ENCODE results near the gene PCP4. TPM values are rescaled to one million over a fixed set of nuclear protein-coding genes. Genes with fewer than 3 reads are reported as not detected.

Gene PCP4
- total RNA-seq, 1 experiment from 2014 or later: 4.7 TPM

DNA sequence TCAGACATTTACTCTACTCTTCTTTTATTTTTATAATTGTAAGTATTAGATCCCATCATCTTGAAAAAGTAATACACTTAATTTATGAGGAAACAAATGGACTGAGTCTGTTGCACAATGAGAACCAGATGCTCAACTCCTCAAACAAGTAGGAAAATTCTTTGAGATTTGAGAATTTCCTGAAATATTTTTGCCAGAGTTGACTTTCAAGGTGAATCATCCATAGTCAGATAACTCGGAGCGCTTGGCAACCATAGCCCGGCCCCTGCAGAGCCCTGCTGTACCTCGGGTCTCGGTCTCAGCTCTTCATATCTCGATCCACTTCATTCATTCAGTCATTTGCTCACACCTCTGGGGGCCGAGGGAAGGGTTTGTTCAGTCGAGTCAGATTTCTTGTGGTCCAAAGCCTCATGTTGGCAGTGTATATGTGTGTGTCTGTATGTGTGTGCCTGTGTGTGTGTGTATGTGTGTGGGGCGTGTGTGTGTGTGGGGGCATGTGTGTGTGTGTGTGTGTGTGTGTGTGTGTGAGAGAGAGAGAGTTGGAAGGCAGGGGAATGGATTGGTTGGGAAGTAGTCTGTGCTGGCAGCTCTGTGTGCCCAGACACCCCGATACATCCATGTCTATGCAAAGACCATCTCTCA, 18.1 kb upstream of the PCP4 start:
- CTCF ChIA-PET: no interaction called here
- TF ChIP-seq, protein P1, sequence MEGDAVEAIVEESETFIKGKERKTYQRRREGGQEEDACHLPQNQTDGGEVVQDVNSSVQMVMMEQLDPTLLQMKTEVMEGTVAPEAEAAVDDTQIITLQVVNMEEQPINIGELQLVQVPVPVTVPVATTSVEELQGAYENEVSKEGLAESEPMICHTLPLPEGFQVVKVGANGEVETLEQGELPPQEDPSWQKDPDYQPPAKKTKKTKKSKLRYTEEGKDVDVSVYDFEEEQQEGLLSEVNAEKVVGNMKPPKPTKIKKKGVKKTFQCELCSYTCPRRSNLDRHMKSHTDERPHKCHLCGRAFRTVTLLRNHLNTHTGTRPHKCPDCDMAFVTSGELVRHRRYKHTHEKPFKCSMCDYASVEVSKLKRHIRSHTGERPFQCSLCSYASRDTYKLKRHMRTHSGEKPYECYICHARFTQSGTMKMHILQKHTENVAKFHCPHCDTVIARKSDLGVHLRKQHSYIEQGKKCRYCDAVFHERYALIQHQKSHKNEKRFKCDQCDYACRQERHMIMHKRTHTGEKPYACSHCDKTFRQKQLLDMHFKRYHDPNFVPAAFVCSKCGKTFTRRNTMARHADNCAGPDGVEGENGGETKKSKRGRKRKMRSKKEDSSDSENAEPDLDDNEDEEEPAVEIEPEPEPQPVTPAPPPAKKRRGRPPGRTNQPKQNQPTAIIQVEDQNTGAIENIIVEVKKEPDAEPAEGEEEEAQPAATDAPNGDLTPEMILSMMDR (IDR thresholded peaks at IDR 0.05; ENCODE audit: insufficient read depth in 1 of 2, low read depth in 1 of 2, low read length in 1 of 2, severe bottlenecking in 1 of 2, unreplicated experiment in 1 of 2): no peak
- Mint-ChIP-seq H3K36me3 (ENCODE audit: insufficient read depth, unreplicated experiment) (no peaks in the 10 kb centered on the region), H3K4me1 (ENCODE audit: low read depth, unreplicated experiment) (peaks cover 10% of the 10 kb centered on the region), H3K27ac (ENCODE audit: unreplicated experiment) (no peak overlapping the region), H3K4me3 (ENCODE audit: unreplicated experiment) (no peak overlapping the region), H3K9me3 (ENCODE audit: unreplicated experiment) (peaks cover 11% of the 10 kb centered on the region), H3K27me3 (ENCODE audit: insufficient read depth, unreplicated experiment) (no peaks in the 10 kb centered on the region)
- Histone ChIP-seq H3K4me3 (ENCODE audit: low read depth, low read length) (no peak overlapping the region), H3K9me3 (no peaks in the 10 kb centered on the region), H3K27me3 (replicated peaks; ENCODE audit: control insufficient read depth, insufficient read depth, low read length) (no peaks in the 10 kb centered on the region), H3K36me3 (ENCODE audit: control insufficient read depth, insufficient read depth, low read length) (no peaks in the 10 kb centered on the region), H3K4me1 (peaks cover 15% of the 10 kb centered on the region)
- no peak for DNase-seq
- BruUV-seq (replicated peaks): no TSS peak
- intact Hi-C loops (cut with micrococcal nuclease; ENCODE audit: unreplicated experiment): no loop called here
- POLR2A ChIA-PET: no interaction called here

DNA sequence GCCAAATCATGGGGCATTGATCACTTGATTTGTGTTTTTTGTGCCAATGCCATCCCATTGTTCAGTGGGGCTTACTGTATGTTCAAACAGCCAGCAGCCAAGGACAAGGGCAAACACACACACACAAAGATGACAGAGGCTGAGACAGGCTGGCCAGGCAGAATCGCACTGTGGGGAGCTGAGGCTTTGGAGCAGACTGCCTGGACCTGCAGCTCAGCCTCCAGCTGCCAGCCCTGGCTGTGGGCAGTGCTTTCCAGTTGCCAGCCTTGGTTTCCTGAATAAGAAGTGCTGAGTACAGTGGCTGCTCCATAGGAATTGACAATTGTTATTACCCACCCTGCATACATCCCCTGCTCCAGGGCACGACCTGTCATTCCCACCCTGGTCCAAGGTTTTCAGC, 16.9 kb upstream of the PCP4 start:
- Histone ChIP-seq H3K36me3 (ENCODE audit: control insufficient read depth, insufficient read depth, low read length) (no peaks in the 10 kb centered on the region), H3K9me3 (no peaks in the 10 kb centered on the region), H3K4me1 (peaks cover 15% of the 10 kb centered on the region), H3K4me3 (ENCODE audit: low read depth, low read length) (no peak overlapping the region), H3K27me3 (replicated peaks; ENCODE audit: control insufficient read depth, insufficient read depth, low read length) (no peaks in the 10 kb centered on the region)
- H3K27ac Mint-ChIP-seq (ENCODE audit: unreplicated experiment): no peak overlapping the region
- TF ChIP-seq, protein P1 (IDR thresholded peaks at IDR 0.05; ENCODE audit: insufficient read depth in 1 of 2, low read depth in 1 of 2, low read length in 1 of 2, severe bottlenecking in 1 of 2, unreplicated experiment in 1 of 2): no peak
- H3K36me3 Mint-ChIP-seq (ENCODE audit: insufficient read depth, unreplicated experiment): no peaks in the 10 kb centered on the region
- ChIA-PET CTCF (no interaction called here), POLR2A (no interaction called here)
- no peak overlapping the region for H3K4me3 Mint-ChIP-seq (ENCODE audit: unreplicated experiment)
- peaks cover 10% of the 10 kb centered on the region for H3K4me1 Mint-ChIP-seq (ENCODE audit: low read depth, unreplicated experiment)
- no TSS peak for BruUV-seq (replicated peaks)
- H3K9me3 Mint-ChIP-seq (ENCODE audit: unreplicated experiment): peaks cover 11% of the 10 kb centered on the region
- intact Hi-C loops (cut with micrococcal nuclease; ENCODE audit: unreplicated experiment): no loop called here
- DNase-seq: no peak
- H3K27me3 Mint-ChIP-seq (ENCODE audit: insufficient read depth, unreplicated experiment): no peaks in the 10 kb centered on the region

DNA sequence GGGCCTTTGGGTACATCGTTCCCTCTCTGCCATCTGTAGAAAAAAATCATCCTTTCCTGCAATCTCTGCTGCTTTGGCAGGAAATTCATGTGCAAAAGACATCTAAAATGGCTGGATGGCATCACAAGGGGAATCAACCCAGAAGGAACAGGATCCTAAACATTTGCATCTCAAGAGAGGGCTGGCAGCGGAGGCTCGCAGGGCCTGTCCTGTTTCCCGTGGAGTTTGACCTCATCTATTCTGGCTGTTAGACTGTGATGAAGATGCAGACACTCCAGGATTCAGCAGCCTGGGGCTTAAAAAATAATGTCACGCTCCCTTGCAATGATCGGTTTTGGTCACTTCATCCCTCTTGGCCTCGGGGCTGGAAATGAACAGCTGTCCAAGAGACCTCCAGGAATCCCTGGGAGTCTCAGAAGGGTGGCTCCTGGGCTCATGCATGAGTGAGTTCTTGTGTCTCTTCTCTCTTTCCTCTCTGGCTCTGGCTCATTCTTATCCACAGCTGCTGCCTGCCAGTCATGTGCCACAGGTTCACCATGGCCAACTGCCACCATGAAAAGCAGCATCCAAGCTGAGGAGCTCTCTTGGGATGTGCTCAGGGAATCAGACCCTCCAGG, 16.1 kb upstream of the PCP4 start:
- H3K9me3 Mint-ChIP-seq (ENCODE audit: unreplicated experiment): peaks cover 11% of the 10 kb centered on the region
- peaks cover 10% of the 10 kb centered on the region for H3K4me1 Mint-ChIP-seq (ENCODE audit: low read depth, unreplicated experiment)
- H3K4me3 ChIP-seq (ENCODE audit: low read depth, low read length): no peak overlapping the region
- no peak overlapping the region for H3K4me3 Mint-ChIP-seq (ENCODE audit: unreplicated experiment)
- peaks cover 15% of the 10 kb centered on the region for H3K4me1 ChIP-seq
- H3K36me3 Mint-ChIP-seq (ENCODE audit: insufficient read depth, unreplicated experiment): no peaks in the 10 kb centered on the region
- TF ChIP-seq, protein P1 (IDR thresholded peaks at IDR 0.05; ENCODE audit: insufficient read depth in 1 of 2, low read depth in 1 of 2, low read length in 1 of 2, severe bottlenecking in 1 of 2, unreplicated experiment in 1 of 2): no peak
- no TSS peak for BruUV-seq (replicated peaks)
- no peak overlapping the region for H3K27ac Mint-ChIP-seq (ENCODE audit: unreplicated experiment)
- no peaks in the 10 kb centered on the region for H3K9me3 ChIP-seq
- H3K27me3 ChIP-seq (replicated peaks; ENCODE audit: control insufficient read depth, insufficient read depth, low read length): no peaks in the 10 kb centered on the region
- intact Hi-C loops (cut with micrococcal nuclease; ENCODE audit: unreplicated experiment): no loop called here
- ChIA-PET POLR2A (no interaction called here), CTCF (no interaction called here)
- no peak for DNase-seq
- no peaks in the 10 kb centered on the region for H3K36me3 ChIP-seq (ENCODE audit: control insufficient read depth, insufficient read depth, low read length)
- H3K27me3 Mint-ChIP-seq (ENCODE audit: insufficient read depth, unreplicated experiment): no peaks in the 10 kb centered on the region

All from Caco-2 (cell line).